Ovary (tissue), 9 donors: ENCODE measurements around the gene EWSR1. TPM values are rescaled to one million over a fixed set of nuclear protein-coding genes. Genes with fewer than 3 reads are reported as not detected.

Experiments used
- DNase-seq, 5 donors: peaks; one replicate each; pipeline ENCODE4 v3.0.0-alpha.2; 2019 to 2020
- H3K27ac ChIP-seq, 2 donors: fragments of 200-600 bp; one replicate each; pipeline versions ENCODE4 v1.5.1 to v1.8.0; 2019 to 2022
- H3K27me3 ChIP-seq: fragments of 200-600 bp; one replicate; pipeline ENCODE4 v1.8.0; 2022
- H3K36me3 ChIP-seq: fragments of 200-600 bp; sonication (generic); one replicate; pipeline ENCODE4 v1.5.1; 2019
- H3K4me1 ChIP-seq: one replicate; pipeline ENCODE4 v1.8.1; 2013; ENCODE audit warnings: mild to moderate bottlenecking, moderate library complexity; ENCODE audit not compliant: insufficient read depth
- H3K4me3 ChIP-seq: fragments of 200-600 bp; sonication (generic); one replicate; pipeline ENCODE4 v1.5.1; 2017
- H3K9me3 ChIP-seq, 2 donors: fragments of 200-600 bp in 1 of 2; sonication (generic) in 1 of 2; one replicate each; pipeline versions ENCODE4 v1.5.1 to v1.8.1; 2013 to 2019; ENCODE audit warnings: mild to moderate bottlenecking in 1 of 2, moderate library complexity in 1 of 2
- EP300 ChIP-seq: sonication (generic); formaldehyde crosslinking; IDR thresholded peaks from one replicate; pipeline ENCODE4 v1.6.1; 2017; ENCODE audit warnings: antibody characterized with exemption
- POLR2A ChIP-seq: fragments of 450-650 bp; IDR thresholded peaks from one replicate; pipeline ENCODE4 v1.6.1; 2017; ENCODE audit warnings: antibody characterized with exemption, mild to moderate bottlenecking, moderate library complexity
- WGBS, 3 donors: extraction: QIAGEN DNeasy Blood & Tissue Kit in 1 of 3; methylation state at CpG; one replicate each; pipeline versions ENCODE4 v1.1.5 to v1.1.7; 2013 to 2017; 5-methylcytosine and 5-hydroxymethylcytosine counted together
- intact Hi-C, 4 donors: fragments of 100-400 bp; cut with DNase I; formaldehyde crosslinking; loops; one replicate each; pipeline versions ENCODE4 v1.11.0 to v1.15.1; 2022 to 2023
- polyA plus RNA-seq, 2 donors: library from polyadenylated mRNA; stranded (reverse); fragments of 200-250 nt in 1 of 2; fragments of 350-450 nt in 1 of 2; fragmentation: Illumina TruSeq in 1 of 2; extraction: RNeasy Lipid Tissue Mini Kit (QIAGEN cat#74804) in 1 of 2; gene quantifications; one replicate each; pipeline ENCODE4 v1.2.3, GENCODE V29; 2013 to 2014
- total RNA-seq, 7 donors: library from RNA; depleted of rRNA in 2 of 7; stranded (reverse); fragments of >200 nt in 2 of 7; fragmentation: NEBNext Ultra II Directional in 3 of 7; extraction: Animal tissue kit (Norgen Biotek cat#: 25700) in 3 of 7; gene quantifications; one replicate each; pipeline versions ENCODE4 v1.1.0 to v1.2.4, GENCODE V29; 2016 to 2023
- TF ChIP-seq, protein P1 (sequence below), 3 donors: fragments of 450-650 bp in 2 of 3; fragments of 200-600 bp in 1 of 3; IDR thresholded peaks; one replicate each; pipeline versions ENCODE4 v1.5.1 to v1.8.0; 2016 to 2022; ENCODE audit warnings: antibody characterized with exemption in 3 of 3, mild to moderate bottlenecking in 1 of 3
- donor health status: DM: no; HTN: no; CAD: no; lungs with moderate emphysema.
- donor health status: DM: no; HTN: no; CAD: no.
- donor health status: Bipolar disorder and iron deficiency.
- donor health status: DM: yes; HTN: yes; CAD: no.
- donor health status: DM: no; HTN: no; CAD: no.
- donor health status: DM: yes; HTN: yes; CAD: no.

EWSR1 gene
- total and polyA plus RNA-seq, 9 donors = 127 to 191 (median 170) TPM

DNA sequence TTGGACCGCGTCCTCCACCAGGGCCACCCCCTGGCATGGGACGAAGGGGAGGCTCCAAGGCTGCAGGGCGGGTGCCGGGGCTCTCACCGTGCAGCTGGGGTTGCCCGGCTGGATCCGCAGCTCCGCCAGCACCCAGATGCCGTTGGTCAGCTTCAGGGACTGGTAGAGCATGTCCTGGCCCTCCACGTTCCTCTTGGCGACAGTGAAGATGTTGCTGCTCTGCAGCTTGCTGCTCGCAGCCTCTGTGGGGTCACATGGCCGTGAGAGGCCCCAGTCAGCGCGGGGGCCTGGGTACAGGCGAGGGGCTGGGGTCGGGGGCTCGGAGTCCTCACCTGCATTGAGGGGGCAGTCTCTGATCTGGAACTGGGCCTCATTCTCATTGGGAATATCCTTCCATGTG, 62.2 kb downstream of the EWSR1 start:
- Histone ChIP-seq H3K27me3 (no peaks in the 10 kb centered on the region), H3K4me3 (no peak overlapping the region), H3K27ac (peak overlapping the region in 1 of 2 donors; percentile 27), H3K36me3 (no peaks in the 10 kb centered on the region), H3K4me1 (no peaks in the 10 kb centered on the region), H3K9me3 (no peaks in the 10 kb centered on the region)
- TF ChIP-seq, protein P1, sequence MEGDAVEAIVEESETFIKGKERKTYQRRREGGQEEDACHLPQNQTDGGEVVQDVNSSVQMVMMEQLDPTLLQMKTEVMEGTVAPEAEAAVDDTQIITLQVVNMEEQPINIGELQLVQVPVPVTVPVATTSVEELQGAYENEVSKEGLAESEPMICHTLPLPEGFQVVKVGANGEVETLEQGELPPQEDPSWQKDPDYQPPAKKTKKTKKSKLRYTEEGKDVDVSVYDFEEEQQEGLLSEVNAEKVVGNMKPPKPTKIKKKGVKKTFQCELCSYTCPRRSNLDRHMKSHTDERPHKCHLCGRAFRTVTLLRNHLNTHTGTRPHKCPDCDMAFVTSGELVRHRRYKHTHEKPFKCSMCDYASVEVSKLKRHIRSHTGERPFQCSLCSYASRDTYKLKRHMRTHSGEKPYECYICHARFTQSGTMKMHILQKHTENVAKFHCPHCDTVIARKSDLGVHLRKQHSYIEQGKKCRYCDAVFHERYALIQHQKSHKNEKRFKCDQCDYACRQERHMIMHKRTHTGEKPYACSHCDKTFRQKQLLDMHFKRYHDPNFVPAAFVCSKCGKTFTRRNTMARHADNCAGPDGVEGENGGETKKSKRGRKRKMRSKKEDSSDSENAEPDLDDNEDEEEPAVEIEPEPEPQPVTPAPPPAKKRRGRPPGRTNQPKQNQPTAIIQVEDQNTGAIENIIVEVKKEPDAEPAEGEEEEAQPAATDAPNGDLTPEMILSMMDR (IDR thresholded peaks at IDR 0.05) = no peak
- no peak for TF ChIP-seq POLR2A
- TF ChIP-seq EP300 = no peak
- intact Hi-C loops = no loop called here
- no peak for DNase-seq
- WGBS, 3 donors = 78 to 82% (median 80%) methylated on average over 17 to 19 of the region's 19 CpGs

DNA sequence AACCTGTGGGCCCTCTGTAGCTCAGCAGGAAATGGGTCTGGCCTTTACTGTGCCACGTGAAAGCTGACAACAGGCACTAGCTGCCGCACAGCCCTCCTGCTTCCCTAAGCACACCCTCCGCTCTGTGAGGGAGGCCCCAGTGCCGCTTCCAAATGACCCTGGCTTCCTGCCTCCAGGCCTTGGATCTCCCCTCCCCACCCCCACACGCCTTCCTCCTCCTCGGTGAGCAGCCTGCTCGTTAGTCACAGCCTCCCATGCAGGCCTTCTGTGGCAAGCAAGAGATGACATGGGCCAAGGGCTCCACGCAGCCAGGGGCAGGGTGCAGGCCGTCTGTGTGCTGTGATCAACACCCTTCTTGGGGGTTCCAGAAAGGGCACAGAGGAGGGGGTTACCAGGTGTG, 62.7 kb downstream of the EWSR1 start:
- peak; percentile 83 to 88 (median 84) for DNase-seq
- peak overlapping the region in 1 of 2 donors; percentile 27 for H3K27ac ChIP-seq
- intact Hi-C loops = no loop called here
- H3K4me3 ChIP-seq = no peak overlapping the region
- no peaks in the 10 kb centered on the region for H3K9me3 ChIP-seq
- no peaks in the 10 kb centered on the region for H3K36me3 ChIP-seq
- WGBS, 3 donors = 13 to 17% (median 14%) methylated on average over 9 of the region's 9 CpGs
- no peaks in the 10 kb centered on the region for H3K27me3 ChIP-seq
- TF ChIP-seq POLR2A (no peak), EP300 (no peak)
- TF ChIP-seq, protein P1 (IDR thresholded peaks at IDR 0.05) = no peak
- H3K4me1 ChIP-seq = no peaks in the 10 kb centered on the region

DNA sequence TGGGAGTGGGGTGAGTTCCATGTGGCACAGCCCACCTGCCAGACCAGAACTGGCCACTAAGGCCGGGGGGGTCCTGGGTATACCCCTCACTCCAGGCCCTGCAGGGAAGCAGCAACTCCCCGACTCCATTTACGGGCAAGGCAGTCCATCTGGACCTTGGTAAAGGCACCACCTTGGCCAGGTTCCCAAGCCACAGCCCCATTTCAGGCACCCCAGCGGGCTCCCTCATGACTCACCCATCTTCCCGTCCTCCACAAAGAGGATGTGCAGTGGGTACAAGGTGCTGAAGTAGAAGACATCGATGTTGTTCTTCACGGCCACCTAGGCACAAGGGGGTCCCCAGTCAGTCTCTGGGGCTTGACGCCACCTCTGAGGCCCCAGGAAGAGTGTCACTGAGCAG, 63.1 kb downstream of the EWSR1 start:
- no peak overlapping the region for H3K4me3 ChIP-seq
- WGBS, 3 donors = 84 to 90% (median 88%) methylated on average over 8 of the region's 8 CpGs
- no peaks in the 10 kb centered on the region for H3K4me1 ChIP-seq
- H3K27ac ChIP-seq = no peak overlapping the region
- no peaks in the 10 kb centered on the region for H3K9me3 ChIP-seq
- intact Hi-C loops = no loop called here
- no peak for DNase-seq
- no peaks in the 10 kb centered on the region for H3K27me3 ChIP-seq
- TF ChIP-seq, protein P1 (IDR thresholded peaks at IDR 0.05) = no peak
- TF ChIP-seq POLR2A = no peak
- no peaks in the 10 kb centered on the region for H3K36me3 ChIP-seq

DNA sequence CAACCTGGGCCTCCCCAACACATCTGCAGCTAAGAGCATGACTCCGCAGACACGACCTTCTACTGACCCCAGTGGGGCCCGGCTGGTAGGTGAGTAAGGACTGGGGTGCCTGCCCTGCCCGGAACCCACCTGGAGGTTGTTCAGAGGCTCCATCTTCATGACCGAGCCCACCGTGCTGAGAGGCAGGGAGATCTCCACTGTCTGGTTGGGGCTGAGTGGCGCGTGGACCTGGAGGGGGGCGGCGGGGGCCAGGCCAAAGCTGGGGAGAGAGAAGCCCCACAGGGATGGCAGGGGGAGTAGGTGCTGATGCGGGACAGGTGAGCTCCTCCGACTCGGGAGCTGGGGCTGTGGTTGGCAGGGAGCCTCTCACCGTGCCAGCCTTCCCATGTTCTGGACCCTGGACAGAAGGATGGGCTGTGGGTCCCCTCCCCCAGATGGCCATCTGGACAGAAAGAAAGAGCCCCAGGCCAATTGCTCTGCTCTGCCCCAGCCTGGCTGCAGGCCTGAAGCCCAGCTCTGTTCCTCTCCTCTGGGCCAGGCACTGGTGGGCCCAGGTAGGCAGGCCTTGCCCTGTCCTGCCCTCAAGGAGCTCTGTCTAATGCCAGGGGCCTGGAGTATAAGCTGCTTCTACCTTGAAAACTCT, 63.7 kb downstream of the EWSR1 start:
- no peaks in the 10 kb centered on the region for H3K27me3 ChIP-seq
- TF ChIP-seq EP300 = no peak
- no peak for TF ChIP-seq POLR2A
- TF ChIP-seq, protein P1 (IDR thresholded peaks at IDR 0.05) = no peak
- no peak overlapping the region for H3K27ac ChIP-seq
- no peak for DNase-seq
- 75 to 84% (median 76%) methylated on average over 14 of the region's 14 CpGs for WGBS, 3 donors
- no peak overlapping the region for H3K4me3 ChIP-seq
- H3K9me3 ChIP-seq = no peaks in the 10 kb centered on the region
- intact Hi-C loops = no loop called here
- no peaks in the 10 kb centered on the region for H3K4me1 ChIP-seq
- no peaks in the 10 kb centered on the region for H3K36me3 ChIP-seq
